Testis (tissue), 2 donors: ENCODE results near the gene SPATA6L.

ENCODE experiments used
- CTCF ChIP-seq, 3 experiments: fragments of 450-650 bp in 2 of 3; fragments of 200-600 bp in 1 of 3; sonication (generic) in 1 of 3; IDR thresholded peaks; one replicate each; pipeline ENCODE4 v1.5.1; 2016 to 2019; ENCODE audit warnings: antibody characterized with exemption in 3 of 3, mild to moderate bottlenecking in 2 of 3, moderate library complexity in 1 of 3
- POLR2A ChIP-seq: fragments of 450-650 bp; IDR thresholded peaks from one replicate; pipeline ENCODE4 v1.6.1; 2017; ENCODE audit warnings: antibody characterized with exemption, mild to moderate bottlenecking, moderate library complexity

GRCh38 chr9:4575997-4576396 lies 90.3 kb downstream of the SPATA6L start:
- TF ChIP-seq POLR2A (no peak), CTCF (IDR thresholded peaks at IDR 0.05) (no peak)
